H9 (cell line): Measurements from ENCODE around the gene KCNA4. TPM values are rescaled to one million over a fixed set of nuclear protein-coding genes. Genes with fewer than 3 reads are reported as not detected.

ENCODE experiments used
- DNase-seq: peaks from one replicate; pipeline ENCODE4 v3.0.0-alpha.2; 2017
- H2AFZ ChIP-seq: one replicate; pipeline ENCODE4 v1.6.1; 2013; ENCODE audit warnings: mild to moderate bottlenecking, low read length, control low read depth, moderate library complexity
- H2AK5ac ChIP-seq: 2 replicates; pipeline ENCODE4 v1.6.1; 2013; ENCODE audit warnings: low read length, control low read depth, mixed read lengths; ENCODE audit not compliant: insufficient read length
- H2BK120ac ChIP-seq: one replicate; pipeline ENCODE4 v1.6.1; 2013; ENCODE audit warnings: low read depth, mild to moderate bottlenecking, low read length, control low read depth, inconsistent platforms; ENCODE audit not compliant: poor library complexity, severe bottlenecking
- H2BK12ac ChIP-seq: 2 replicates; pipeline ENCODE4 v1.6.1; 2013; ENCODE audit warnings: low read length, control low read depth, mixed read lengths, low read depth; ENCODE audit not compliant: insufficient read length
- H2BK15ac ChIP-seq: 2 replicates; pipeline ENCODE4 v1.6.1; 2013; ENCODE audit warnings: low read depth, low read length, control low read depth
- H2BK20ac ChIP-seq: one replicate; pipeline ENCODE4 v1.6.1; 2013; ENCODE audit warnings: low read depth, mild to moderate bottlenecking, low read length, control low read depth, inconsistent platforms; ENCODE audit not compliant: poor library complexity, severe bottlenecking
- H2BK5ac ChIP-seq: 2 replicates; pipeline ENCODE4 v1.6.1; 2013; ENCODE audit warnings: low read length, control low read depth, mixed read lengths; ENCODE audit not compliant: insufficient read length
- H3K14ac ChIP-seq: 2 replicates; pipeline ENCODE4 v1.6.1; 2013; ENCODE audit warnings: low read length, control low read depth; ENCODE audit not compliant: insufficient read depth
- H3K18ac ChIP-seq: 2 replicates; pipeline ENCODE4 v1.6.1; 2013; ENCODE audit warnings: low read depth, mild to moderate bottlenecking, mixed read lengths, low read length, control low read depth; ENCODE audit not compliant: insufficient read length
- H3K23ac ChIP-seq: 2 replicates; pipeline ENCODE4 v1.6.1; 2013; ENCODE audit warnings: low read length, control low read depth, mixed read lengths, low read depth; ENCODE audit not compliant: insufficient read length
- H3K23me2 ChIP-seq: 2 replicates; pipeline ENCODE4 v1.6.1; 2013; ENCODE audit warnings: low read depth, mild to moderate bottlenecking, mixed read lengths, low read length, control low read depth; ENCODE audit not compliant: insufficient read length, poor library complexity, severe bottlenecking
- H3K27ac ChIP-seq: 2 replicates; pipeline ENCODE4 v1.5.1; 2013; ENCODE audit warnings: low read length, control low read depth, mixed read lengths, low read depth; ENCODE audit not compliant: insufficient read length
- H3K27me3 ChIP-seq: 2 replicates; pipeline ENCODE4 v1.6.1; 2013; ENCODE audit warnings: low read length, control low read depth, inconsistent platforms; ENCODE audit not compliant: insufficient read depth
- H3K4ac ChIP-seq: 2 replicates; pipeline ENCODE4 v1.6.1; 2013; ENCODE audit warnings: low read depth, mild to moderate bottlenecking, control low read depth, inconsistent platforms, low read length, moderate library complexity
- H3K4me1 ChIP-seq: 2 replicates; pipeline ENCODE4 v1.6.1; 2013; ENCODE audit warnings: low read length, control low read depth, inconsistent platforms; ENCODE audit not compliant: insufficient read depth
- H3K4me2 ChIP-seq: 2 replicates; pipeline ENCODE4 v1.6.1; 2013; ENCODE audit warnings: low read length, control low read depth, mixed read lengths; ENCODE audit not compliant: insufficient read length, insufficient read depth
- H3K56ac ChIP-seq: 2 replicates; pipeline ENCODE4 v1.6.1; 2013; ENCODE audit warnings: low read depth, mild to moderate bottlenecking, mixed read lengths, low read length, control low read depth; ENCODE audit not compliant: insufficient read length
- H3K79me1 ChIP-seq: 2 replicates; pipeline ENCODE4 v1.6.1; 2013; ENCODE audit warnings: low read depth, mild to moderate bottlenecking, moderate library complexity, low read length, control low read depth, inconsistent platforms; ENCODE audit not compliant: insufficient read depth, poor library complexity, severe bottlenecking
- H3K79me2 ChIP-seq: 2 replicates; pipeline ENCODE4 v1.6.1; 2013; ENCODE audit warnings: low read length, control low read depth, inconsistent platforms; ENCODE audit not compliant: insufficient read depth
- H3K9ac ChIP-seq: 2 replicates; pipeline ENCODE4 v1.6.1; 2013; ENCODE audit warnings: low read length, control low read depth, mixed read lengths; ENCODE audit not compliant: insufficient read length; ENCODE audit errors: extremely low read depth
- H3K9me3 ChIP-seq: one replicate; pipeline ENCODE4 v1.6.1; 2013; ENCODE audit warnings: low read depth, low read length, inconsistent platforms; ENCODE audit not compliant: control insufficient read depth
- H3T11ph ChIP-seq: one replicate; pipeline ENCODE4 v1.6.1; 2013; ENCODE audit warnings: mild to moderate bottlenecking, low read length, control low read depth, inconsistent platforms
- H4K20me1 ChIP-seq: one replicate; pipeline ENCODE4 v1.6.1; 2013; ENCODE audit not compliant: control insufficient read depth, insufficient read length, insufficient read depth
- H4K5ac ChIP-seq: 2 replicates; pipeline ENCODE4 v1.6.1; 2013; ENCODE audit warnings: low read depth, mild to moderate bottlenecking, mixed read lengths, low read length, control low read depth; ENCODE audit not compliant: insufficient read length
- H4K8ac ChIP-seq: replicated peaks from 2 replicates; pipeline ENCODE4 v1.6.1; 2013; ENCODE audit warnings: low read length, control low read depth, mixed read lengths, low read depth; ENCODE audit not compliant: insufficient read length
- H4K91ac ChIP-seq: 2 replicates; pipeline ENCODE4 v1.6.1; 2013; ENCODE audit warnings: low read depth, mild to moderate bottlenecking, moderate library complexity, mixed read lengths, low read length, control low read depth; ENCODE audit not compliant: insufficient read length
- H3K27ac Mint-ChIP-seq, 3 experiments: 2 replicates in 2 of 3; 3 replicates in 1 of 3; pipeline ENCODE4 v1.8.0; 2020 to 2021; ENCODE audit warnings: mixed read lengths in 3 of 3, mild to moderate bottlenecking in 1 of 3, moderate library complexity in 1 of 3
- H3K27me3 Mint-ChIP-seq: 2 replicates; pipeline ENCODE4 v1.8.0; 2021; ENCODE audit warnings: low read depth, mild to moderate bottlenecking, moderate library complexity, mixed read lengths
- H3K36me3 Mint-ChIP-seq, 3 experiments: 2 replicates in 2 of 3; 3 replicates in 1 of 3; pipeline ENCODE4 v1.8.0; 2020 to 2021; ENCODE audit warnings: low read depth in 3 of 3, mixed read lengths in 3 of 3; ENCODE audit not compliant: insufficient read depth in 1 of 3
- H3K4me1 Mint-ChIP-seq, 2 experiments: 2 replicates each; pipeline ENCODE4 v1.8.0; 2020; ENCODE audit warnings: mixed read lengths in 2 of 2
- H3K4me3 Mint-ChIP-seq, 2 experiments: 2 replicates in 1 of 2; 3 replicates in 1 of 2; pipeline ENCODE4 v1.8.0; 2020 to 2021; ENCODE audit warnings: mild to moderate bottlenecking in 2 of 2, mixed read lengths in 2 of 2, moderate library complexity in 1 of 2
- H3K9me3 Mint-ChIP-seq, 2 experiments: 2 replicates in 1 of 2; 3 replicates in 1 of 2; pipeline ENCODE4 v1.8.0; 2020; ENCODE audit warnings: mild to moderate bottlenecking in 2 of 2, mixed read lengths in 2 of 2, moderate library complexity in 1 of 2
- CTCF ChIP-seq: fragments of 200-600 bp; sonication (generic); conservative IDR thresholded peaks from 3 replicates; pipeline ENCODE4 v1.8.0; 2021; ENCODE audit warnings: antibody characterized with exemption, mild to moderate bottlenecking
- WGBS: extraction: QIAGEN DNeasy Blood & Tissue Kit; methylation state at CpG from one replicate; pipeline ENCODE4 v1.1.7; 2013; ENCODE audit warnings: missing lambda C conversion rate, low lambda C conversion rate, mixed read lengths; ENCODE audit not compliant: insufficient read length; ENCODE audit errors: extremely low coverage; 5-methylcytosine and 5-hydroxymethylcytosine counted together
- total RNA-seq: library from RNA; stranded (reverse); gene quantifications from 2 replicates; pipeline ENCODE4 v1.2.1, GENCODE V29; 2021

KCNA4 gene
- total RNA-seq, 1 experiment from 2014 or later, result not detected

GRCh38 chr11:30017445-30017895 lies 640 bp upstream of the KCNA4 start:
- no peaks in the 10 kb centered on the region for H4K20me1 ChIP-seq
- H2BK5ac ChIP-seq, result no peak overlapping the region
- no peak overlapping the region for H2AFZ ChIP-seq
- no peaks in the 10 kb centered on the region for H3K9me3 ChIP-seq
- H3K23me2 ChIP-seq, result peaks cover 5% of the 10 kb centered on the region
- Mint-ChIP-seq H3K27ac (no peak overlapping the region), H3K4me1 (peaks cover 6 to 8% of the 10 kb centered on the region in 2 experiments), H3K27me3 (no peaks in the 10 kb centered on the region; the same call in none of the 2 replicates), H3K9me3 (peaks cover 0 to 8% of the 10 kb centered on the region in 2 experiments; a peak in 4 of 5 replicates), H3K36me3 (0 out of 7 replicates have a peak, but pooled peaks cover 0 to 1% (median 0%) of the 10 kb centered on the region in 3 experiments), H3K4me3 (peak overlapping the region; percentile 29 to 69)
- H3K56ac ChIP-seq, result no peak overlapping the region
- H3K79me2 ChIP-seq, result no peaks in the 10 kb centered on the region
- H3K79me1 ChIP-seq, result no peaks in the 10 kb centered on the region
- no peak overlapping the region for H3T11ph ChIP-seq
- H4K91ac ChIP-seq, result no peak overlapping the region
- TF ChIP-seq CTCF, result no peak
- H3K4me2 ChIP-seq, result peak overlapping the region; percentile 57
- H2BK20ac ChIP-seq, result no peak overlapping the region
- no peak overlapping the region for H2BK12ac ChIP-seq
- no peak overlapping the region for H2BK15ac ChIP-seq
- H3K27me3 ChIP-seq, result peaks cover 90% of the 10 kb centered on the region
- peak; percentile 38 for DNase-seq
- no peak overlapping the region for H4K8ac ChIP-seq
- H3K4ac ChIP-seq, result no peak overlapping the region
- no peak overlapping the region for H3K14ac ChIP-seq
- no peak overlapping the region for H4K5ac ChIP-seq
- H3K27ac ChIP-seq, result no peak overlapping the region
- no peak overlapping the region for H3K9ac ChIP-seq
- WGBS, result no CpG with 5 or more reads among the region's 19 CpGs
- no peak overlapping the region for H2BK120ac ChIP-seq
- no peak overlapping the region for H3K18ac ChIP-seq
- H2AK5ac ChIP-seq, result no peak overlapping the region
- no peaks in the 10 kb centered on the region for H3K4me1 ChIP-seq
- no peak overlapping the region for H3K23ac ChIP-seq
